Liver (tissue), 9 donors: Measurements from ENCODE around the gene TBC1D5. TPM values are rescaled to one million over a fixed set of nuclear protein-coding genes. Genes with fewer than 3 reads are reported as not detected.

ENCODE experiments used
- DNase-seq: peaks from one replicate; pipeline ENCODE4 v3.0.0-alpha.2; 2017; ENCODE audit warnings: low spot score
- H3K27ac ChIP-seq, 2 donors: one replicate each; pipeline ENCODE4 v1.7.0; 2013; ENCODE audit warnings: inconsistent platforms in 2 of 2, low read length in 2 of 2, control low read depth in 1 of 2, low read depth in 1 of 2, mild to moderate bottlenecking in 1 of 2
- H3K27me3 ChIP-seq, 4 donors: one replicate each; pipeline versions ENCODE4 v1.6.1 to v1.7.0; 2013; ENCODE audit warnings: low read length in 3 of 4, inconsistent platforms in 1 of 4, mild to moderate bottlenecking in 1 of 4, moderate library complexity in 1 of 4; ENCODE audit not compliant: control insufficient read depth in 4 of 4, insufficient read depth in 4 of 4
- H3K36me3 ChIP-seq, 4 donors: one replicate each; pipeline versions ENCODE4 v1.6.1 to v1.7.0; 2013; ENCODE audit warnings: low read length in 3 of 4, mild to moderate bottlenecking in 3 of 4, low read depth in 1 of 4, moderate library complexity in 1 of 4; ENCODE audit not compliant: control insufficient read depth in 4 of 4, insufficient read depth in 3 of 4
- H3K4me1 ChIP-seq, 4 donors: one replicate each; pipeline versions ENCODE4 v1.6.1 to v1.7.0; 2013; ENCODE audit warnings: low read length in 3 of 4, mild to moderate bottlenecking in 3 of 4, moderate library complexity in 1 of 4; ENCODE audit not compliant: control insufficient read depth in 4 of 4, insufficient read depth in 4 of 4
- H3K4me3 ChIP-seq, 3 donors: one replicate each; pipeline versions ENCODE4 v1.6.1 to v1.7.0; 2013; ENCODE audit warnings: low read length in 3 of 3, control low read depth in 1 of 3, low read depth in 1 of 3, mild to moderate bottlenecking in 1 of 3
- H3K9ac ChIP-seq, 2 donors: one replicate each; pipeline ENCODE4 v1.7.0; 2013; ENCODE audit warnings: low read length in 2 of 2, mild to moderate bottlenecking in 2 of 2, moderate library complexity in 2 of 2, control low read depth in 1 of 2, low read depth in 1 of 2
- H3K9me3 ChIP-seq, 4 donors: one replicate each; pipeline versions ENCODE4 v1.6.1 to v1.7.0; 2013; ENCODE audit warnings: low read length in 3 of 4; ENCODE audit not compliant: control insufficient read depth in 4 of 4
- EGR1 ChIP-seq, 2 donors: IDR thresholded peaks; 2 replicates each; pipeline ENCODE4 v1.6.1; 2016 to 2018; ENCODE audit warnings: antibody characterized with exemption in 2 of 2, low read depth in 2 of 2
- FOXA1 ChIP-seq: IDR thresholded peaks from 2 replicates; pipeline ENCODE4 v1.6.1; 2016; ENCODE audit warnings: antibody characterized with exemption
- FOXA2 ChIP-seq: IDR thresholded peaks from 2 replicates; pipeline ENCODE4 v1.6.1; 2016; ENCODE audit warnings: antibody characterized with exemption
- HNF4A ChIP-seq, 2 donors: conservative IDR thresholded peaks; 2 replicates each; pipeline ENCODE4 v1.6.1; 2016; ENCODE audit warnings: antibody characterized with exemption in 2 of 2, mild to moderate bottlenecking in 2 of 2
- HNF4G ChIP-seq: IDR thresholded peaks from 2 replicates; pipeline ENCODE4 v1.6.1; 2016; ENCODE audit warnings: antibody characterized with exemption
- JUND ChIP-seq, 2 donors: IDR thresholded peaks; 2 replicates each; pipeline ENCODE4 v1.6.1; 2016; ENCODE audit warnings: antibody characterized with exemption in 2 of 2
- NR2F2 ChIP-seq: IDR thresholded peaks from 2 replicates; pipeline ENCODE4 v1.6.1; 2016; ENCODE audit warnings: antibody characterized with exemption
- RAD21 ChIP-seq, 2 donors: IDR thresholded peaks; 2 replicates each; pipeline ENCODE4 v1.6.1; 2016; ENCODE audit warnings: antibody characterized with exemption in 2 of 2, mild to moderate bottlenecking in 2 of 2
- REST ChIP-seq: IDR thresholded peaks from 2 replicates; pipeline ENCODE4 v1.6.1; 2016; ENCODE audit warnings: antibody characterized with exemption, mild to moderate bottlenecking
- RXRA ChIP-seq, 2 donors: IDR thresholded peaks; 2 replicates each; pipeline ENCODE4 v1.6.1; 2017 to 2018; ENCODE audit warnings: antibody characterized with exemption in 2 of 2, mild to moderate bottlenecking in 1 of 2
- SP1 ChIP-seq: IDR thresholded peaks from 2 replicates; pipeline ENCODE4 v1.6.1; 2018; ENCODE audit warnings: antibody characterized with exemption, mild to moderate bottlenecking
- YY1 ChIP-seq: IDR thresholded peaks from 2 replicates; pipeline ENCODE4 v1.6.1; 2016; ENCODE audit warnings: antibody characterized with exemption, mild to moderate bottlenecking
- WGBS: extraction: QIAGEN DNeasy Blood & Tissue Kit; methylation state at CpG from one replicate; pipeline ENCODE4 v1.1.7; 2013; 5-methylcytosine and 5-hydroxymethylcytosine counted together
- polyA plus RNA-seq, 2 donors: library from polyadenylated mRNA; stranded (reverse) in 1 of 2; unstranded in 1 of 2; fragments of 200-250 nt in 1 of 2; fragments of >200 nt in 1 of 2; fragmentation: Nextera tagmentation in 1 of 2; extraction: Ambion mirVana in 1 of 2; gene quantifications; one replicate each; pipeline versions ENCODE4 v1.2.1 to v1.2.3, GENCODE V29; 2013 to 2015
- total RNA-seq, 2 donors: library from RNA; depleted of rRNA; stranded (reverse); fragments of >200 nt; gene quantifications; one replicate each; pipeline ENCODE4 v1.2.3, GENCODE V29; 2014
- TF ChIP-seq, protein P1 (sequence below): IDR thresholded peaks from 2 replicates; pipeline ENCODE4 v1.6.1; 2016; ENCODE audit warnings: antibody characterized with exemption
- TF ChIP-seq, protein P2 (sequence below): fragments of 150-350 bp; IDR thresholded peaks from 2 replicates; pipeline ENCODE4 v1.5.1; 2017; ENCODE audit warnings: improper control_type of control experiment, low read depth, low read length; ENCODE audit not compliant: missing input control
- TF ChIP-seq, protein P3 (sequence below): IDR thresholded peaks from 2 replicates; pipeline ENCODE4 v1.6.1; 2016; ENCODE audit warnings: antibody characterized with exemption
- donor health status: healthy.
- donor health status: healthy.
- donor health status: healthy.
- donor health status: healthy.
- donor health status: healthy.

TBC1D5 gene
- total and polyA plus RNA-seq, 4 donors, result 9.1 to 45.6 (median 25.6) TPM

DNA sequence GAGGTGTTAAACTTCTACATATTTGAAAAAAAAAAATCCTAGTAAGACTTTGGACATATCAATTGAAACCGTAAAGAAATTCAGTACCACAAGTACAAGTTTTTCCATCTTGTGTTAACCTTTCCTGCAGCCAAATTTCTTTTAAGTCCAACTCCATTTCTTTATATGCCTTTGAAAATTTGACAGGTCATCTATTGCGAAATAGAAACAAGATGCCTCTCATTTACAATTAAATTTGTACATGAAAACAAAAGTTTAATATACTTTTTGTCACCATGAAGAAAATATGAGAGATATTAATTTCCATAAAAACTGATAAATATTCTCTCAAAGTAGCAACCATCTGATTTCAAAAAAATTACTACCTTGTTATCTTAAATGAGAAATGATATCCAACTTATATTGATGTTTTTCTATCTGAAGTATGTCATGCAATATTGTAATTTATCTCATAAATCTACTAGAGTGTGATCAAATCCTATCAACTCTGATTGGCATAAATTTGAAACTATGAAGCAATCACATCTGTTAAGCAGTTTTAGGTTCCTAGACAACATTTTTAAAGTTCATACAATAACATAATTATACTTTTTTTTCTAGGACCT is 68.2 kb downstream of the TBC1D5 start:
- 95% methylated on average over 2 of the region's 2 CpGs for WGBS
- Histone ChIP-seq H3K4me1 (no peaks in the 10 kb centered on the region), H3K9me3 (no peaks in the 10 kb centered on the region)

GRCh38 chr3:17672506-17672905 is 69.9 kb downstream of the TBC1D5 start:
- no peak overlapping the region for H3K4me3 ChIP-seq
- DNase-seq, result no peak
- TF ChIP-seq NR2F2 (no peak), REST (no peak), RXRA (IDR thresholded peaks at IDR 0.05) (no peak), YY1 (no peak)
- no peaks in the 10 kb centered on the region for H3K36me3 ChIP-seq
- whole genome bisulfite sequencing, result 89% methylated on average over 3 of the region's 3 CpGs
- H3K27me3 ChIP-seq, result no peaks in the 10 kb centered on the region
- no peak overlapping the region for H3K9ac ChIP-seq
- H3K4me1 ChIP-seq, result no peaks in the 10 kb centered on the region
- H3K27ac ChIP-seq, result no peak overlapping the region
- H3K9me3 ChIP-seq, result peaks cover 0 to 1% (median 0%) of the 10 kb centered on the region in 4 donors

More for the DNA sequence above, 68.2 kb downstream of the TBC1D5 start:
- TF ChIP-seq RAD21 (IDR thresholded peaks at IDR 0.05) (no peak), SP1 (no peak), FOXA1 (no peak), EGR1 (IDR thresholded peaks at IDR 0.05; ENCODE audit: low read depth in 2 of 2) (no peak), JUND (IDR thresholded peaks at IDR 0.05) (no peak), HNF4G (no peak), YY1 (no peak), FOXA2 (no peak), RXRA (IDR thresholded peaks at IDR 0.05) (no peak), HNF4A (conservative IDR thresholded peaks at IDR 0.05) (no peak)
- TF ChIP-seq, protein P1, sequence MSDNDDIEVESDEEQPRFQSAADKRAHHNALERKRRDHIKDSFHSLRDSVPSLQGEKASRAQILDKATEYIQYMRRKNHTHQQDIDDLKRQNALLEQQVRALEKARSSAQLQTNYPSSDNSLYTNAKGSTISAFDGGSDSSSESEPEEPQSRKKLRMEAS, result no peak
- TF ChIP-seq, protein P2, sequence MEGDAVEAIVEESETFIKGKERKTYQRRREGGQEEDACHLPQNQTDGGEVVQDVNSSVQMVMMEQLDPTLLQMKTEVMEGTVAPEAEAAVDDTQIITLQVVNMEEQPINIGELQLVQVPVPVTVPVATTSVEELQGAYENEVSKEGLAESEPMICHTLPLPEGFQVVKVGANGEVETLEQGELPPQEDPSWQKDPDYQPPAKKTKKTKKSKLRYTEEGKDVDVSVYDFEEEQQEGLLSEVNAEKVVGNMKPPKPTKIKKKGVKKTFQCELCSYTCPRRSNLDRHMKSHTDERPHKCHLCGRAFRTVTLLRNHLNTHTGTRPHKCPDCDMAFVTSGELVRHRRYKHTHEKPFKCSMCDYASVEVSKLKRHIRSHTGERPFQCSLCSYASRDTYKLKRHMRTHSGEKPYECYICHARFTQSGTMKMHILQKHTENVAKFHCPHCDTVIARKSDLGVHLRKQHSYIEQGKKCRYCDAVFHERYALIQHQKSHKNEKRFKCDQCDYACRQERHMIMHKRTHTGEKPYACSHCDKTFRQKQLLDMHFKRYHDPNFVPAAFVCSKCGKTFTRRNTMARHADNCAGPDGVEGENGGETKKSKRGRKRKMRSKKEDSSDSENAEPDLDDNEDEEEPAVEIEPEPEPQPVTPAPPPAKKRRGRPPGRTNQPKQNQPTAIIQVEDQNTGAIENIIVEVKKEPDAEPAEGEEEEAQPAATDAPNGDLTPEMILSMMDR, result no peak
- TF ChIP-seq, protein P3, sequence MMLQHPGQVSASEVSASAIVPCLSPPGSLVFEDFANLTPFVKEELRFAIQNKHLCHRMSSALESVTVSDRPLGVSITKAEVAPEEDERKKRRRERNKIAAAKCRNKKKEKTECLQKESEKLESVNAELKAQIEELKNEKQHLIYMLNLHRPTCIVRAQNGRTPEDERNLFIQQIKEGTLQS, result no peak
- H3K4me3 ChIP-seq, result no peak overlapping the region
- no peak for DNase-seq
- no peaks in the 10 kb centered on the region for H3K27me3 ChIP-seq
- H3K27ac ChIP-seq, result no peak overlapping the region
- H3K36me3 ChIP-seq, result no peaks in the 10 kb centered on the region
- H3K9ac ChIP-seq, result no peak overlapping the region
